ENCODE results near the gene FANCG.
A peak's percentile ranks its signal among the peaks of the same experiment; 100 is the strongest.

The FANCG gene

DNA sequence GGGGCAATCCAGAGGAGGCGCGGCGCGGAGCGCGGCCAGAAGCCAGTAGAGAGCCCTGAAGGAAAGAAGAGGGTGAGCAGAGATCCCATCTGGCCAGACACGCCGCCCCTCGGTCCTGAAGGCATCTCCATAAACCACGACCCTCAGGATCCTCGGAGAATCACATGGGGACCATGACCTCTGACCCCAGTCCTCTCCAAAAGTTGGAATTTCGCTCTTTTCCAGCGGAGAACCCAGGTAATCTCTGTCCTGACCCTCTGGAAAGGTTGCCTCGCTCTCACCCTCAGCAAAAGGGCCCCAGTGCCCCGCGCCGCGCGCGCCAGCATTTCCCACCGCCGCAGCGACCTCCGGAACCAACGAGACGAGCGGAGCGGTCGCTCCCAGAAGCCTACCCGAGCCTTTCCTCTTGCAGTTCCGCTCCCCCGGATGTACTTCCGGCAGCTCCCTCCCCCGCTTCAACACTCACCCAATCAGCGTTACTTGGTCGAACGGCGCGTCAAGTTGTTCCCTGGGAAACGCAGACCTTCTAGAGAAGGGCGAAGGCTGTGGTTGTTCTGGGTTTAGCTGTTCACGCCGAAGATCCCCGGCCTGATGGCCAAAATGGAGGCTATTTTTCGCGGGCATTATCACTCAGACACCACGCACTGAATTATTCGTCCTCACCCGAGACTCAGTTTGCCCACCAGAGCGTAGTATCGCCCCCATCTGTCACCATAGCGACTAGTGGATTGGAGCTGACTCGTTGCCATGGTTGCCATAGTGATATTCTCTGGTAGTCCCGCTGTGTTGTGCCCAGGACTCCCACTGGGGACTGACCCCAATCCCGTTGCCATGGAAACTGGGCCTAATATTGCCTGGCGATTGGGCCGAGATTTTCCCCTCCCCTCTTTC lies 23.3 kb upstream of the FANCG start, which contains the start of gene STOML2:
STOML2 (minus strand) TSS at position 363 of the 891 bp plus-strand sequence; CDS start at position 326, 37 bp downstream.
- DNase-seq = peak; percentile 87

DNA sequence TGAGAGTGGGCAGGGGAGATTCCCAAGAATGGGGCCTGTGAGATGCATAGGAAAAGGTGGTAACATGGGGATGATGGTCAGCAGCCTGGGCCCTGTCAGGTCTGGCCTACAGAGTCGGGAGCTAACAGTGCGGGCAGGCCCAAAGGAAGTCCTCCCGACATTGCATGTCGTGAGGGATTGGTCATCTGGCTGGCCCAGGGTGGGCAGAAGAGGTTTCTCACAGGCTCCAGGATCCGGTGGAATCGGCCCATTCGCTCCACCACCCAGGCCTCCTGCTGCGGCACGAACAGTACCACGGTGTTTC lies 22.7 kb upstream of the FANCG start:
- no peak for DNase-seq

DNA sequence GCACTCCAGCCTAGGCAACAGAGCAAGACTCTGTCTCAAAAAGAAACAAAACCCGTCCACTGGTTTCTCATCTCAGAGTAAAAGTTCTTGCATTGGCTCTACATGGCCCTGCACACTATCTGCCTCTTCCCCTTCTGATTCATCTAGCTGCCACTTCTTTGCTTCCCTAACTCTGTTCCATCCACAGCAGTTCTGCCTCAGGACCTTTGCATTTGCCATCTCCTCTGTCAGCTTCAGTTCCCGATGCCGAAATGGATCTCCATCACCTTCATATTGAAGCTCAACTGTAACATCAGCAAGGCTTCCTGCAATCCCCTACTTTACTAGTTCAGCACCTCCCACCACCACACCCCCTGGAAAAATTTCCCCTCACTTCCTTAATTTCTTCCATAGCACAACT lies 17.8 kb upstream of the FANCG start:
- no peak for DNase-seq

DNA sequence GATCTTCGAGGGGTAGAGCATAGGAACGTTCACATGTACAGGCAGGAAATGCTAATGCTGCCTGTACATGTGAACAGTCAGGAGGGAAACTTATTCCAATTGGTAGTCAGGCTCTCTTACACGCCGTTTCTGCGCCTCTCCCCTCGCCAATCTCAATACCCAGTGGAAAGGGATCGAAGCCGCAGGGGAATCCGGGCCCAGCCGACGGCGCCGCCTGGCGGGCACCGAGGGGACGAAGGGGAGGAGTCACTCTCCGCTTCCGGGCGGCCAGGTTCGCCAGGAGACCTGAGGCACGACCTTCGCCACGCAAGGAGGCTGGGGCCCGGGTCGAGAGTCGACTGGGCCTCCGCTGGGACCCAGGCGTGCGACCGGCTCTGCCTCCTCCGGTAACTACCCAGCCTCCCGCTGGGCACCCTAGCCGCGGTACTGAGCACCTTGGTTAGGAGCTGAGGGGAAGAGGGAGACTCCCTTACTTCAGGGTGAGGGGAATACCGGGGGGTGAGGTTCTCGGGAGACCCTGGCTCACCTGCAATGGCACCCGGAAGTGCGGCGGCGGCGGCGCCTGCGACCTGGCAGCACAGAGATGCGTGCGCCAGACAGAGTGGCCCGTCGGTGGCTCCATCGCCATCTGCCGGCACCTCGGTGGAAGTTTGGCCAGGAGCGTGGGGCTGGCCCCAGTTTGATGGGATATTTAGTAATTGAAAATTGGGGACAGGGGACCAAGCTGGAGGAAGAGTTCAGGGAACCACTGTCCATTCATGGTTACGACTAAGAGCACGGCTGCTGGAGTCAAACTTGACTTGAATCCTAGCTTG lies 16.5 kb upstream of the FANCG start, which contains the start of gene PIGO:
PIGO (minus strand) TSS at position 557 of the 815 bp plus-strand sequence. CDS start 1,026 bp downstream, outside the sequence.
- peak; percentile 51 for DNase-seq

DNA sequence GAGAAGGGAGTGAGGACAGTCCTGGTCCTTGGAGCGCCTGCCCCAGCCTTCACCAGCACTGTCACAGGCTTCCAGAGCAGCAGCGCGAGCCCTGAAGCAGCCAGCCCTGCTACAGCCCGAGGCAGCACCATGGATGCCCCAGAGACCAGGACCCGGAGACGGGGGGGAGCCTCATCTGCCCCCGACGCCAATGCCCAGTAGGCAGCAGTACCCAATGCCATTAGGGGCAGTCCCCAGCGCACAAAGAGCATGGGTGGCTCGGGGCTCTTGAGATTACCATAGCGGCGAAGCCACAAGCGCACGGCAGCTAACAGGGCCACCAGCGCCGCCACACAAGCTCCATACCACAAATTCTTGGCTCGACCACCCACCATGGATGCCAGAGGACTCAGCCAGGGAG lies 11.8 kb upstream of the FANCG start:
- no peak for DNase-seq

DNA sequence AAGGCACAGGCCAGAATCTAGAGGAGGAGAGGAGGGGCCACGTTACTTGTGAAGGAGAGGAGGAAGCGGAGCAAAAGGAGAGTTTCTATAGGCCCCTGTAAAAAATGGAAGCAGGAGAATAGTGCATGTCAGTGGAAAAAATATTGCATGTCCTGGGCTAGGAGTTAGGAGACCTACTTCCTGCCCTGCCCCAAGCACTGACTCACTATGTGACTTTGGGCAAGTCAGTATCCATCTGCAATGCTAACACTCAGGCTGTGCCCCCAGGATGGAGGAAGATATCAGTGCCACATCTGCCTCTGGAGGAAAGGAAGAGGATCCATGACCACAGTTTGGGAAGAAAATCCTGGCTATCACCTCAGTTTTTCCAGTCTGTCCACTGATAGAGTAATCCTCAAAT lies 9.7 kb upstream of the FANCG start:
- no peak for DNase-seq

DNA sequence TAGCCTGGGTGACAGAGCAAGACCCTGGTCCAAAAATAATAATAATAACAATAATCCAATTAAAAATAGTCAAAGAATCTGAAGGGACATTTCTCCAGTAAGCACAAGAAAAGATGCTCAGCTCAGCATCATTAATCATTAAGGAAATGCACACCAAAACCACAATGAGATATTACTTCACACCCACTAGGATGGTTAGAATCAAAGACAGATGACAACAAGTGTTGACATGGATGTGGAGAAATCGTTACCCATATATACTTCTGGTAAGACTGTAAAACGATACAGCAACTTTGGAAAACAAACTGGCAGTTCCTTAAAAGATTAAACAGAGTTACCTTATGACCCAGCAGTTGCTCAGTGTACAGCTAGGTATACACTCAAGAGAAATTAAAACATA lies 5.3 kb upstream of the FANCG start:
- DNase-seq = no peak

DNA sequence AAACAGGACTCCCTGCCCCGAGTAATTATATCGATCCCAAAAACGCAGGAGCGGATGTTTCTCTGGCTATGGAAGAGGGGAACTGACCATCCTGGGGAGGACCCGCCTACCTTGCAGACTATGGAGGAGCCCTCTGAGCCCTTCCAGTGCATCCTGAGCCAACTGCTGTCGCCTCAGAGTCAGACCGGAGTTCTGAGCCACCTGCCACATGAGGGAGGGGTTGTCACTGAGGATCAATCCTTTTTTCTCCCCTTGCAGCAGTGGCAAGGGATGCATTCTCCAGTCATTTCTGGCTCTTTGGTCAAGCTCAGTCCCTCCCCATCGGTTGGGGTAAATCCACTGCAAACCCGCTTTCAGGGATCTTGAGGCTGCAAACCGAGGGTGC lies 709 bp downstream of the FANCG start:
- no peak for DNase-seq

DNA sequence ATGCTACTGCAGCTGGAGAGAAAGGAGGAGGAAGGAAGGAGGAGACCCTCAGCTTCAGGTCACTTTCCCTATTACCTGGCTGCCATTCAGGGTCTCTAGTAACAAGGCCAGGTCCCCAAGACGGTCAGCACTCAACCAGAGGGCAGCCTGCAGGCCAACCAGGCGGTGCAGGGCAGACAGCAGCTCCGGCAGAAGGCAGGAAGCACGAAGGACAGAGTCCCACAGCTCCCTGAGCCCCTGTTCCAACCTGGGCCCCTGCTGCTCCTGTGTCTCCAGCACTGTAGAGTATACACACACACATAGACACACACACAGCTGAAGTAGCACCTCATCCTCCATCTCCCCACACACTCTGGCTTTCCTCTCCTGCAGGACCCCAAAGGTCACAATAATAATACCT lies 1.7 kb downstream of the FANCG start:
- no peak for DNase-seq

DNA sequence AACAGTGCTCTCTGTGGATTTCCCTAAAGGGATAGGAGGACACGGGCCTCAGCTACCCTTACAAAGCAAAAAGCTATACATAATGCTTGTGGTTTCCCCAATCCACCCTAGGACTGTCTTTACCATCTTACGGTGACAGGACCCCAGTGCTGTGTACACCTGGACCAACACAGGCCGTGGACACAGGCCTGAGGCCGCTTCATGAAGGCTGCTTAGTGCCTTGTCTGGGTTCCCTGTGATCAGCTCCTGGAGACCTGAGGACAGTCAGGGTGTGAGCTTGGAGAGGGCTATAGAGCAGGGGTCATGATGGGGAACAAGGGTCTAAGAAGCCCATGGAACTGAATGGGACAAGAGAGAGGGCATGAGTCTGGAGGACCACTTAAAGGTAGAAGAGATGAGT lies 2.9 kb downstream of the FANCG start:
- no peak for DNase-seq

DNA sequence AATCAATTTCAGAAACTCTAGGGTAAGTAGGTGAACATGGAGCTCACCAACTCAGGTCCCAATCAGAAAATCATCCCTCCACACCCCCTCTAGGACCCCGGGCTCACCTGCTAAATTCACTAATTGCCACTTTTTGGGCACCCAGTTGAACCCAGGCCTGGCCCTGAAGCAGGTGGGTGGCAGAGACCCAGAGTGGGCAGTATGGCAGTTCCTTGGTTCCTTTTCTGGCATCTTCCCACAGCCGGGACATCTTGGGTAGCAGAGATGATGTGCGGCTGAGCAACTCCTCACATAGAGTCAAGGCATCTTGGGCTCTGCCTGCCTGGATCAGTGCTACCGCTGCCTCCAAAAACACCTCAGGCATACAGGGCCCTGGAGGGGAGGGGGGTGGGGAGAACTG lies 4.4 kb downstream of the FANCG start:
- no peak for DNase-seq

DNA sequence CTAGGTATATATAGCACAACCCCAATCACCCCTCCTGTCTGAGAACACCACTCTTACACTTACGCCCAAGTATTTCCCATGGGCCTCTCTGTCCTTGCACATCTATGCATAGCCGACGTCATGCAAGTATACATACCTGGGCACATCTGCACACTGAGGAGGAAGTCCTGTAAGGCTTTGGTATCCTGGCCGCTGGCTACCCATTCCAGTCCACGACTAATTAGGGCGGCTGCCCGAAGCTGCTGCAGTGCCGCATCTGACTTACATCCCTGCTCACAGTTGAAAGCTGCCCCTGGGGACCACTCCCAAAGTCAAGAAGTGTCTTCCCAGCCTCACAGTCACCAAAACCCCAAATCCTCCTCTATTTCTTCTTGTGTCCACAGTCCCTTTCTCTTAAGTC lies 5.0 kb downstream of the FANCG start:
- no peak for DNase-seq

DNA sequence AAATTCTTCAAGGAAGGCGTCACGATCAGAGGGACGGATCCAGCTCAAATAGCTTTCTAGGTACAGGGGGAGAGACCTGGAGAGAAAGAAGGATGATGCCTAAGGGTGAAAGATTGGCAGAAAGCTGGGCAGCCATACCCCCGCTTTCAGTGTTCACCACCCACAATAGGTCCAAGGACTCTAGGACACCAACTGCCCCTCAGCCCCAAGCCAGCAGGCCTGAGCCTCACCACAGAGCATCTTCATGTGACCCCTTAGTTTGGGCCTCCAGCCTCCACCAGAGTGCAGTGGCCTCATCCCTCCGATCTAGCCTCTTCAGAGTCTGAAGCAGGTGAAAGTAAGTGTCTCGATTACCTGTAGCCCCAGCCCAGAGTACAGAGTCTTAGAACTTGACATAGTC lies 5.6 kb downstream of the FANCG start:
- no peak for DNase-seq

DNA sequence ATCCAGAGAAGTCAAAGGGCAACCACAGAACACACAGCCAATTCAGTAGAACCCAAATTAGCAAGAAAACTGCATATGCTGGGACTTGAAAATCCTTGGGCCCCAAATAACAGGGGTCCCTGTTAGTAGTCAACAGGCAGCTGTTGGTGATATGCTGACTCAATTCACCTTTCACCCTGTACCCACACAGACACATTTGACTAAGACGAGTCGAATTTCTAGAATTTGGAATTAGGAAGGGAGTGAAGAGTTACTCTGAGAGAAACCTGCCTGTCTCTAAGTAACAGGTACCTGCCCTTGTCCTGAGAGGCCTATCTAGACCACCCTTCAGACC lies 6.5 kb downstream of the FANCG start:
- DNase-seq = no peak

DNA sequence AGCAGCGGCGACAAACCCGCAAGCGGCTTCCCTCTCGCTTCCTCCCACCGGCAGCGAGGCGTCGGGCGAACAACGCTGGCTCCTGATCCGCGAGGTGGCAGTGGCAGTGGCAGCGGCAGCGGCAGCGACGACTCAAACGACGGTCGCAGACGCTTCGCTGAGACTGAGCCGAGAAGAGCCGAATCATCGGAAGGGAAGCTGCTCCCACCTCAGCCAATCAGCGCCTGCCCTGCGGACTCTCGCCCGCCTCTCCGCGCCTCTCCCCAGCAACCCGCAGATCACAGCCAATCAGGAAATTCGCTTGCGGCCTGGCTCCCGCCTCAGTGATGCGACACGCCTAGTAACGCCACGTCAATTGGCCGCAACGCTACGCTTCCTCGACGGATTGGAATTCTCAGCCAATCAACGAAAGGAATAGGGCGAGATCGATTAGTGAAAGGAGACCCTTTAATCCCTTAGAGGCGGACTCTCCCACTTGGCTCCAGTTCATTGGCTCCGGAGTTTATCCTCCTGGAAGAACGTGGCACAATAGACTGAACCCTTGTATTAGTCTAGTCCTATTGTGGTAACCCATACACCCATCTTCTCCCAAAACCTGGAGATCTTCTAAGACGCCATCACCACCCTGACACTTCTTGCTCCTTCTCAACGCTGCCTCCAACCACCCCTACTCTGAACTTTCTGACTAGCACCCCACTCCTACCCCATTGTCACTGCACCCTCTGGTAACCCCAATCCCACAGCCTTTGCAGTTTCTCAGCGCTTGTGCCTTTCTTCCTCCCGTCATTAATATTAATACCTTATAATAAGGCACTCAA lies 7.1 kb downstream of the FANCG start, which contains the start of gene VCP:
VCP (minus strand) TSS at position 165 of the 818 bp plus-strand sequence. CDS start 272 bp downstream, outside the sequence.
- peak; percentile 98 for DNase-seq

DNA sequence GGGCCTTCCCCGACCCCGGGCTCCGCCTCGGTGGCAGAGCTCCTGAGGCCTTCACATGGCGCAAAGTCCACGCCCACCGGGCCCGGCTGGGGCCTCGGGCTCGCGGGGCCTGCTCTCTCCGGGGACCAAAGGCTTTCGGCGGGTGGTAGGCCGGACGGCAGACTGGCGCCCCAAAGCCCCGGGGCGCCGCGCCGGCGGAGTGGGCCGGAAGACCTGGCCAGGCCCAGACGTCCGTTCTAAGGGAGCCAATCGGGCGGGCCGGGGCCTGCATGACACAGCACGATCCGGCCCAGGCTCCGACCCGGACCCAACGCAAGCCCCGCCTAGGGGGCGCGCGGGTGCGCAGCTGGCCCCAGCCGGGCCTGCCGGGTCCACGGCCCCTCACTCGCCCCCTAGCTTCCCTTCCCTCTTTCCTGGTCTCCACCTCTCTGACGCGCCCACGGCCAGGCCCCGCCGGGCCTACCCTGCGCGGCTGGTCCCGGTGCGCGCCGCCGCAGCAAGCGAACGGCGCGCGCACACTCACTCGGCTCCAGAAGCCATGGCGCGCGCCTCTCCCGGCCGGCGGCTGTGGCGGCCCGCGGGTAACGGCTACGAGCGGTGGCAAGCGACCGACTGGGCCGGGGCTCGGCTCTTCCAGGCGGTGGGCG lies 7.8 kb downstream of the FANCG start:
- peak; percentile 8 for DNase-seq

DNA sequence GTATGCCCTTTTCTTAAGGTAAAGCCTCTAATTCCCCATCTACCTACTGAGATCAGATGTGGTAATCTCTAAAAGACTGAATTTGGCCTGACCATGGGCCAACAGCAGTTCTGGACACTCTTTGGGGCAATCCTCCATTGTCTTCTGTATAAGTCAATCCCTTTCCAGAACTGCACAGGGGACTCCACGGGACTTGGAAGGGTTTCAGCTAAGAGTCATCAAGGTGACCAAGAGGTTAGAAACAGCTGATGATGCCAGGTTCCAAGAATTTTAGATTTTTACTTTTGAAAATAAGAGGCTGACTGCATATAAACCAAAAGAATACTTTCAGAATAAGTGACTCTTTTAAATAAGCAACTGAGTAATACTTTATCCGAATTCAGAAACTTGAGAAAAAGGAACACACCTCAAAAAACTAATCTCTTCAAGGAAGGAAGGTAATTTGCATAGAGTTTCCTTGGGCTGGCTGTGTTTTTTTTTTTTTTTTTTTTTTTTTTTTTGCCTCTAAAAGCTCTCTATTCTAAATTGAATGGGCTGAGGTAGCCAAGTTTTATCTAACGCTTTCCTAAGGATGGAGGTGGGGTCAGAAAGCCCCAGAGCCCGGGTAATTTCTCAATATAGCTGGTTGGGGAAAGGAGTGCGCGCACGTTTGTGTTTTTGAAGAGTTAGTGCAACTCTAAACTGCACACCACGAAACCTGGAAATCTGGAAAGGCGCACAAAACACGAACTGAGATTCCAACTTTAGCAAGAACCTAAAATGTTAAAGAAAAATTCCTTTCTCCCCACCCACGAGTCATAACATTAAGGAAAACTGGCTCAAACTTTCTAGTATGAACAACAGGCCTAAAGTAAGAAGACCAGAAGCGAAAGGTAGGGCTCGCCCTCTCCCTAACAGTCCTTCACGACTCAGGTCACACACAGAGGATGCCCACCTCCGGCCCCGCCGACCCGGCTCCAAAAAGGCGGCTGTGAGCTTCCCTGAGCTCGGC lies 8.6 kb downstream of the FANCG start:
- no peak for DNase-seq

DNA sequence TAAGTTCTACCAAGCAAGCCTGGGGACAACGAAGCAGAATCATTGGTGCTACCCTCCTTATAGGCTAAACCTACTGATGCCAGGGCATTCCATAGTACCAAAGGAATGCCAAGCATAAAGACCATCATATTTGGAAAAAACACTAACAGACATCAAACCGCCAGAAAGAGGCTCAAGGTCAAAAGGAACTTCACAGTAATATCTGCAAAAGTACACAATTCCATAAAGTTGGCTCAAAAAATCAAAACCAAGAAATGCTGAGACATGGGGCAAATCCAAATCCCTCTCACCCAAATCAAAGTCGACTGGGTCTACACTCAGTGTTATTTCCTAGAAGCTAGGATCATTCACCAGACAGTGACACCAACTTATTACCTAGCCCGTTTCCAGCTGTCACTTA lies 10.7 kb downstream of the FANCG start:
- DNase-seq = no peak

DNA sequence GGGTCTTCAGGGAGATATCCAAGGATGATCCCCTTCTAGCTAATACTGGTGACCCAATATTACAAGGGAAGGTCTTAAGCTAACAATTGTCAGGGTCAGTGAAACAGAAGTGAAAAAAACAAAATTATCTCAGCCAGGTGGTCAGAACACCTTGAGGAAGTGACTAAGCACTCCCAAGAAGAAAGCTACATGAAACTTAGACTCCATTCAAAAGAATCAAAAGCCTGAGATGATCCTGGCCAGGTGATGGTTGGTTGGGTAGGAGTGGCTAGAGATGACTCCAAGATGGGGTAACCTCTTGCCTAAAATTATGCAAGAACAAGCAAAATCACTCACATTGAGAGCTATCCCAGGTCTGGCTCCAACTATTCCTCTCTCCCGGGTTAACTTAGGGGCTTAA lies 12.7 kb downstream of the FANCG start:
- no peak for DNase-seq

DNA sequence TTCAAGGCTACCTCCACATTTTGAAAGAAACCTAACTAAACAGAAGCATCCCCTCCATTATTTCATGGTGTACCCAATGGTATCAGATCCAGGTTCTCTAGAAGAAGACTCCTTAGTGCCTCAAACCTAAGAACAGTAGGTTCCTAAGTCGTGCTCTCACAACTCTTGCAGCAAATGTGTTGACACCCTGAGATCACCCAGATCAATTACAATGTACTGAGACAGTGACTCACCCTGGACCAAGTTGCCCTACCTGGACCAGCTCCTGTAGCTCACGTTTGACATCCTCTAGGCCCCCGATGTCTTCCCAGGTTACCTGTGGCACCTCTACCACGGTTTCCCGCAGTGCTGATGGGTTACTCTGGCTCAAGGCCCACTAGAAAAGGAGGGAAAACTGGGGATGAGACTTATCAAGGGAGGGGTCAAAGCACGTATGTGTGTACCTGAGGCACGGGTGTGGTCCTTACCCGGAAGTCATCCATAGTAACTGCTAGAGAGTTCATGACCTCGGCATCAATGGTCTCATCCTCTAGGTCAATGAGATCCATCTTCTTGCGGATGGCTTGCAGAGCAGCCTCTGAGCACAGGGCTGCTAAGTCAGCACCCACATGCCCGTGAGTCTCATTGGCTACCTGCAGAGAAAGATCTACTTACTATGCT lies 19.1 kb downstream of the FANCG start:
- DNase-seq = no peak

DNA sequence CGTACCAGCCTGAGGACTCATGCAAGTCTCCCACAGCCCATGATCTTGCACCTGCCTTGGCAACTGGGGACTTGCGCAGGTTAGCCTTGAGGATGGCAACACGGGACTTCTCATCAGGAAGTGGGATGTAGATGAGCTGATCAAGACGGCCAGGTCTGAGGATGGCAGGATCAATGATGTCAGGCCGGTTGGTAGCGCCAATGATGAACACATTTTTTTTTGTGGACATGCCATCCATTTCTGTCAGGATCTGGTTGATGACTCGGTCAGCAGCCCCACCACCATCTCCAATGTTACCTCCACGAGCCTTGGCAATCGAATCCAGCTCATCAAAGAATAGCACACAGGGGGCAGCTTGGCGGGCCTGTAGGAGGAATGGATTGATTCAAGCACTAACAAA lies 20.3 kb downstream of the FANCG start:
- no peak for DNase-seq

Data from NCI-H2081 treated with DMSO at 0.1 percent for 48 hours (cell line).